ENCODE measurements around the gene DCAF5.
"Not testable (repeated sequence)": the region's sequence is repeated elsewhere in the genome, so short reads cannot be mapped to it uniquely, and the experiment has no call there.

DNA sequence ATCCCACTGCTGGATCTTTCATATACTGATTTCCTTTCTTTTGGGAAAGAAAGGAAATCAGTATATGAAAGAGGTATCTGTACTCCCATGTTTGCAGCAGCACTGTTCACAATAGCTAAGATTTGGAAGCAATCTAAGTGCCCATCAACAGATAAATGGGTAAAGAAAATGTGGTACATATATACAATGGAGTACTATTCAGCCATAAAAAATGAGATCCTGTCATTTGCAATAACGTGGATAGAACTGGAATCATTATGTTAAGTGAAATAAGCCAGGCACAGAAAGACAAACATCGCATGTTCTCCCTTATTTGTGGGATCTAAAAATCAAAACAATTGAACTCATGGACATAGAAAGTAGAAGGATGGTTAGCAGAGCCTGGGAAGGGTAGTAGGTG, 12.9 kb upstream of the DCAF5 start:
- TF ChIP-seq, protein P1, sequence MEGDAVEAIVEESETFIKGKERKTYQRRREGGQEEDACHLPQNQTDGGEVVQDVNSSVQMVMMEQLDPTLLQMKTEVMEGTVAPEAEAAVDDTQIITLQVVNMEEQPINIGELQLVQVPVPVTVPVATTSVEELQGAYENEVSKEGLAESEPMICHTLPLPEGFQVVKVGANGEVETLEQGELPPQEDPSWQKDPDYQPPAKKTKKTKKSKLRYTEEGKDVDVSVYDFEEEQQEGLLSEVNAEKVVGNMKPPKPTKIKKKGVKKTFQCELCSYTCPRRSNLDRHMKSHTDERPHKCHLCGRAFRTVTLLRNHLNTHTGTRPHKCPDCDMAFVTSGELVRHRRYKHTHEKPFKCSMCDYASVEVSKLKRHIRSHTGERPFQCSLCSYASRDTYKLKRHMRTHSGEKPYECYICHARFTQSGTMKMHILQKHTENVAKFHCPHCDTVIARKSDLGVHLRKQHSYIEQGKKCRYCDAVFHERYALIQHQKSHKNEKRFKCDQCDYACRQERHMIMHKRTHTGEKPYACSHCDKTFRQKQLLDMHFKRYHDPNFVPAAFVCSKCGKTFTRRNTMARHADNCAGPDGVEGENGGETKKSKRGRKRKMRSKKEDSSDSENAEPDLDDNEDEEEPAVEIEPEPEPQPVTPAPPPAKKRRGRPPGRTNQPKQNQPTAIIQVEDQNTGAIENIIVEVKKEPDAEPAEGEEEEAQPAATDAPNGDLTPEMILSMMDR (conservative IDR thresholded peaks at IDR 0.05; ENCODE audit: low read depth, low read length), result not testable (repeated sequence)
- not testable (repeated sequence) for TF ChIP-seq EZH2 (IDR thresholded peaks at IDR 0.05; ENCODE audit: borderline replicate concordance, low read depth, low read length, poor library complexity, severe bottlenecking)

All from A673 (cell line).